ENCODE measurements around the gene ACY1. TPM values are rescaled to one million over a fixed set of nuclear protein-coding genes. Genes with fewer than 3 reads are reported as not detected.

ACY1 gene
- total RNA-seq, 1 experiment from 2014 or later: 62.6 TPM

- H3K27me3 Mint-ChIP-seq (ENCODE audit: low read depth): peaks cover 95% of the 10 kb centered on the region
- no peaks in the 10 kb centered on the region for H3K9me3 Mint-ChIP-seq
- H2BK12ac ChIP-seq (ENCODE audit: insufficient read length, low read depth, low read length): no peak overlapping the region
- H3K4me2 ChIP-seq (ENCODE audit: insufficient read depth, insufficient read length, low read length): no peak overlapping the region
- no peak overlapping the region for H3K4me3 Mint-ChIP-seq
- H3K36me3 Mint-ChIP-seq (ENCODE audit: insufficient read depth in 1 of 3, low read depth in 3 of 3): no peaks in the 10 kb centered on the region
- no peak for DNase-seq
- H3K23ac ChIP-seq (ENCODE audit: insufficient read length, low read depth, low read length): no peak overlapping the region
- no peak overlapping the region for H4K91ac ChIP-seq (ENCODE audit: insufficient read length, low read depth, low read length)
- H2BK20ac ChIP-seq (ENCODE audit: low read depth, low read length, poor library complexity, severe bottlenecking): no peak overlapping the region
- peaks cover 6% of the 10 kb centered on the region for H4K20me1 ChIP-seq (ENCODE audit: control insufficient read depth, insufficient read depth, insufficient read length)
- H3T11ph ChIP-seq (ENCODE audit: low read length): no peak overlapping the region
- H3K9me3 ChIP-seq (ENCODE audit: control insufficient read depth, low read depth, low read length): no peaks in the 10 kb centered on the region
- H2BK120ac ChIP-seq (ENCODE audit: low read depth, low read length, poor library complexity, severe bottlenecking): no peak overlapping the region
- no peaks in the 10 kb centered on the region for H3K4me1 ChIP-seq (ENCODE audit: insufficient read depth, low read length)
- H3K56ac ChIP-seq (ENCODE audit: insufficient read length, low read depth, low read length): no peak overlapping the region
- no CpG with 5 or more reads among the region's 2 CpGs for WGBS (ENCODE audit: extremely low coverage, insufficient read length, low lambda C conversion rate)
- H2AFZ ChIP-seq (ENCODE audit: low read length): no peak overlapping the region
- H4K8ac ChIP-seq (replicated peaks; ENCODE audit: insufficient read length, low read depth, low read length): no peak overlapping the region
- H3K23me2 ChIP-seq (ENCODE audit: insufficient read length, low read depth, low read length, poor library complexity, severe bottlenecking): no peaks in the 10 kb centered on the region
- no peak overlapping the region for H3K4ac ChIP-seq (ENCODE audit: low read depth, low read length)
- no peak overlapping the region for H2AK5ac ChIP-seq (ENCODE audit: insufficient read length, low read length)
- H2BK5ac ChIP-seq (ENCODE audit: insufficient read length, low read length): no peak overlapping the region
- H3K9ac ChIP-seq (ENCODE audit: extremely low read depth, insufficient read length, low read length): no peak overlapping the region
- H3K14ac ChIP-seq (ENCODE audit: insufficient read depth, low read length): no peak overlapping the region
- no peak overlapping the region for H4K5ac ChIP-seq (ENCODE audit: insufficient read length, low read depth, low read length)
- TF ChIP-seq CTCF (conservative IDR thresholded peaks at IDR 0.05): no peak
- no peak overlapping the region for H3K27ac Mint-ChIP-seq
- no peak overlapping the region for H2BK15ac ChIP-seq (ENCODE audit: low read depth, low read length)
- H3K27me3 ChIP-seq (ENCODE audit: insufficient read depth, low read length): peaks cover 21% of the 10 kb centered on the region
- H3K79me1 ChIP-seq (ENCODE audit: insufficient read depth, low read depth, low read length, poor library complexity, severe bottlenecking): no peaks in the 10 kb centered on the region
- no peaks in the 10 kb centered on the region for H3K79me2 ChIP-seq (ENCODE audit: insufficient read depth, low read length)
- H3K18ac ChIP-seq (ENCODE audit: insufficient read length, low read depth, low read length): no peak overlapping the region
- H3K27ac ChIP-seq (ENCODE audit: insufficient read length, low read depth, low read length): no peak overlapping the region
- H3K4me1 Mint-ChIP-seq: no peaks in the 10 kb centered on the region; a peak in 1 of 4 replicates
These were observed 32.4 kb upstream of the ACY1 start for GRCh38 chr3:51950899-51951298.

Data from H9 (cell line).